ENCODE data around the gene IQCE. TPM values are rescaled to one million over a fixed set of nuclear protein-coding genes. Genes with fewer than 3 reads are reported as not detected.
"Not testable (repeated sequence)": the region's sequence is repeated elsewhere in the genome, so short reads cannot be mapped to it uniquely, and the experiment has no call there.

IQCE gene
- total RNA-seq, 2 donors from 2014 or later = 11.6 to 17.7 TPM

DNA sequence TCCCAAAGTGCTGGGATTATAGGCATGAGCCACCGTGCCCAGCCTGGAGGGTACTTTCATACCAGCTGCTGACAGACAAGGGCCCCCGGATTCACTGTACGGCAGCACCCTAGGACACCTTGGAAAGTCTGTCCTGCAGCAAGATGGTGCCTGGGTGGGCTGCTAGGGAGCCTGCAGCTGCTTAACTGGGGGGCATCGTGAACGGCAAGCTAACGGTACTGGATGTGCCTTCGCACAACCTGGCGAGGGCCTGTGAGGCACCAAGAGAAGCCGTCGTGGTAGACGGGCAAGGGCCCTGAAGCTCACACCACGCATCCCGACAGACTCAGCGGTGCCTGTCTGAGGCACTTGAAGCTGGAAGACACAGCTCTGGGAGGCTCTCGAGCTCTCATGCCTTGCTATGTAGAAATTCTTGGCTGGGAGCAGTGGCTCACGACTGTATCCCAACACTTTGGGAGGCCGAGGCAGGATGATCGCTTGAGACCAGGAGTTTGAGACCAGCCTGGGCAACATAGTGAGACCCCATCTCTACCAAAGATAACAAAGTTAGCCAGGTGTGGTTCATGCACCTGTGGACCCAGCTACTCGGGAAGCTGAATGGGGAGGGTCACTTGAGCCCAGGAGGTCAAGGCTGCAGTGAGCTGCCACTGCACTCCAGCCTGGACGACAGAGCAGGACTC is 12.9 kb upstream of the IQCE start:
- Mint-ChIP-seq H3K4me3 (no peak overlapping the region), H3K27me3 (no peaks in the 10 kb centered on the region), H3K36me3 (peaks cover 7% of the 10 kb centered on the region), H3K9me3 (no peaks in the 10 kb centered on the region), H3K4me1 (ENCODE audit: low read depth in 2 of 2) (peaks cover 5 to 12% of the 10 kb centered on the region in 2 donors), H3K27ac (no peak overlapping the region)
- no peak for ATAC-seq
- peak; percentile 56 for DNase-seq (ENCODE audit: low spot score)

DNA sequence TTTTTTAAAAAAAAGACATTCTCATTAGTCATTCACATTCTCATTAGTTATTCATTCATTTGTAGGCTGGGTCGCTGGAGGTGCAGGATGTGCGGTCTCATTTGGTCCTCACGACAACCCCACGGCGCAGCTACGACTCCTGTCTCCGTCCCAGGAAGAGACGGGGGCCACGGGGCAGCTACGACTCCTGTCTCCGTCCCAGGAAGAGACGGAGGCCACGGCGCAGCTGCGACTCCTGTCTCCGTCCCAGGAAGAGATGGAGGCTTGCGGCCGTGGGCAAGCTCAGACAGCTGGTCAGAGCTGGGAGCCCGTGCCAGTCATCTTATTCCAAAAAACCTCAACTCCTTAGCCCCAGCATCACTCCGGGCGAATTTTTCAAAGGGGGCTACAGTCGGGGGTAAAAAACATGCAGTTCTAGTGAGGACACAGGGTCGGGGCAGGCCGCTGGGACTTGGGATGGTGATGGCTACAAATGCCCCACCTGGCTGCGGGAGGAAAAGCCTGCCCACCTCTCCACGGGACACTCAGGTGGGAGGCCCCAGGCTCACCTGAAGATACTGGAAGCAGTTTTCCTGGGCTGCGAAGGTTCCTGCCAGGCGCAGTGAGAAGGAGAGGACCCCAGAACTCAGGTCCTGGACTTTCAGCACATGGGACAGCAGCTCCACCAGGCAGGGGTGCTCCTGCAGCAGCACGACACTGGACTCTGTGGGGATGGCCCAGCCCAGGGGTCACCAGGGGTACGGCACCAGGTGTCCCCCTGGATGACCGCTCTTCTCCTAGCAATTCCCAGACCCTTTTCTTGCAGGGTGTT is 11.8 kb upstream of the IQCE start:
- DNase-seq (ENCODE audit: low spot score) (peak; percentile 38), ATAC-seq (no peak)
- Mint-ChIP-seq H3K9me3 (no peaks in the 10 kb centered on the region), H3K27ac (no peak overlapping the region), H3K4me3 (no peak overlapping the region), H3K4me1 (ENCODE audit: low read depth in 2 of 2) (peaks cover 5 to 12% of the 10 kb centered on the region in 2 donors), H3K27me3 (no peaks in the 10 kb centered on the region), H3K36me3 (peaks cover 7% of the 10 kb centered on the region)

DNA sequence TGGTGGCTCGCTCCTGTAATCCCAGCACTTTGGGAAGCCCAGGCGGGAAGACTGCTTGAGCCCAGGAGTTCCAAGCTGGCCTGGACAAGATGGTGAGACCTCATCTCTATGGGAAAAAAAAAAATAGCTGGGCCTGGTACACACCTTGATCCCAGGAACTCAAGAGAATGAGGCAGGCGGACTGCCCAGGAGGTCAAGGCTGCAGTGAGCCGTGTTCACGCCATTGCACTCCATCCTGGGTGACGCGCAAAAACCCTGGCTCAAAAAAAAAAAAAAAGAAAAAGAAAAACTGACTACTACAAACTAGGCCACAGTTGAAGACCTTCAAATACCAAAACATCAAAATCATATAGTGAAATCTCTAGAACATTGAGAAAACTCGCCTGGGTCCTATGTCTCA is 7.4 kb upstream of the IQCE start:
- Mint-ChIP-seq H3K9me3 (no peaks in the 10 kb centered on the region), H3K27ac (no peak overlapping the region), H3K4me3 (no peak overlapping the region), H3K36me3 (peaks cover 7% of the 10 kb centered on the region), H3K27me3 (no peaks in the 10 kb centered on the region), H3K4me1 (ENCODE audit: low read depth in 2 of 2) (peaks cover 17 to 19% of the 10 kb centered on the region in 2 donors)
- DNase-seq (ENCODE audit: low spot score) (no peak), ATAC-seq (no peak)

DNA sequence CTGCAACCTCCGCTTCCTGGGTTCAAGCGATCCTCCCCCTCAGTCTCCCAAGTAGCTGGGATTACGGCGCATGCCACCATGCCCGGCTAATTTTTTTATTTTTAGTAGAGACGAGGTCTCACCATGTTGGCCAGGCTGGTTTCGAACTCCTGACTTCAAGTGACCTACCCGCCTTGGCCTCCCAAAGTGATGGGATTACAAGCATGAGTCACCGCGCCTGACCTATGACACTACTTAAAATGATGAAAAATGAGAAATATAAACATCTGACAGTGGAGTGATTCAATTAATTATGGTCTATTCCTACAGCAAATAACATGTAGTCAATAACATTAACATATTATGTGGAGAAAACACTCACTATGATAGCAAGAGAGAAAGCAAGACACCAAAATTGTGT is 5.7 kb upstream of the IQCE start:
- Mint-ChIP-seq H3K36me3 (peaks cover 7% of the 10 kb centered on the region), H3K27me3 (no peaks in the 10 kb centered on the region), H3K9me3 (no peaks in the 10 kb centered on the region), H3K4me3 (peak overlapping the region; percentile 84), H3K27ac (no peak overlapping the region), H3K4me1 (ENCODE audit: low read depth in 2 of 2) (peaks cover 20 to 25% of the 10 kb centered on the region in 2 donors)
- DNase-seq (ENCODE audit: low spot score) = no peak
- ATAC-seq = no peak

DNA sequence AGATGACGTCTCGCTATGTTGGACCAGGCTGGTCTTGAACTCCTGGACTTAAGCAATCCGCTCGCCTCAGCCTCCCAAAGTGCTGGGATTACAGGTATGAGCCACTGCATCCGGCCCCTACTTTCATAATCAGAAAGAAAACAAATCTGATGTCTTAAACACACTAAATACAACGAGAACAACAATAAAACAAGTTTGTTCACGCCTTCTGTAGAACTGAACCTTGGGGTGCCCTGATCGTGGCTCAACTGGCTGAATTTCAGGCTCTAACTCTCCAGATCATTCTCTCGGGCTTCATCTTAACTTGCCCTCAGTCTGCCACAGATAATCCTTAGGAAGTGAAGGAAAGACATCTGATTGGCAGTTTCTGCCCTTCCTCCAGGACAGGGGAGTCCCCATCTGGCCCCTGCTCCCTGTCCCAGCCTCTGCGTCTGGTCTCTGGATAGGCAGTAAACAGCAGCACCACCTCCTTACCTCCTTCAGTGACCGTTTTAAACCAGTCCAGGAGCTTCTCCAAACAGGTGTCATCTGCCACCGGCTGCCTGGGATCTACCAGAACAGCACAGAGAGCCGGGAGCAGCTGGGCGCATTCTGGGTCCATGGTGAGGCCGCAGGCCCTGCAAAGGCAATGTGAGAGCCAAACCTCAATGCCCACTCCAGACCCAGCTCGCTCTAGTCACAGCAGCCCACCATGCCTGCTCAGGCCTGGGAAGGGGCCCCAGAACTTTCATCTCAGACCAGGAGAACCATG is 4.8 kb upstream of the IQCE start:
- peak; percentile 35 for DNase-seq (ENCODE audit: low spot score)
- Mint-ChIP-seq H3K27ac (peak overlapping the region; percentile 65 to 73), H3K9me3 (no peaks in the 10 kb centered on the region), H3K4me3 (peak overlapping the region; percentile 84), H3K27me3 (no peaks in the 10 kb centered on the region), H3K36me3 (peaks cover 7% of the 10 kb centered on the region), H3K4me1 (ENCODE audit: low read depth in 2 of 2) (peaks cover 20 to 29% of the 10 kb centered on the region in 2 donors)
- no peak for ATAC-seq

DNA sequence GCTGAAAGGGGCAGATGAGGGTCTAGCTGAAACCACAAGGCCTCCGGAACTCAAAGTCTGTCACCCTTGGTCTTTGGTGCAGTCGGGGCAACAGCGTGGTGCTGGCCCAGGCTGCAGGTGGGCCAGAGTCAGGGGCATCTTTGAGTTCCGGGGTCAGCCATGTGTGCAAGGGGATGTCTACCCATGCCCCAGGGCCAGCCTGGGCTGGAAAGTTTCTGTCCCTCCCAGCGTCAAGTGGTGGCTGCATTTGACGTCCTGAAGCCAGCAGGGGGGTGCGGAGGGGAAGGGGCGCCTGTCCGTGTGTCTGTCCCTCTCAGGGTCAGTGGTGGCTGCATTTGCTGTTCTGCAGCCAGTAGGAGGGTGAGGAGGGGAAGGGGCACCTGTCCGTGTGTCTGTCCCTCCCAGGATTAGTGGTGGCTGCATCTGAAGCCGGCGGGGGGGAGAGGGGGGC is 4.1 kb upstream of the IQCE start:
- H3K36me3 Mint-ChIP-seq = peaks cover under 1% of the 10 kb centered on the region
- peaks cover 18 to 23% of the 10 kb centered on the region in 2 donors for H3K4me1 Mint-ChIP-seq (ENCODE audit: low read depth in 2 of 2)

DNA sequence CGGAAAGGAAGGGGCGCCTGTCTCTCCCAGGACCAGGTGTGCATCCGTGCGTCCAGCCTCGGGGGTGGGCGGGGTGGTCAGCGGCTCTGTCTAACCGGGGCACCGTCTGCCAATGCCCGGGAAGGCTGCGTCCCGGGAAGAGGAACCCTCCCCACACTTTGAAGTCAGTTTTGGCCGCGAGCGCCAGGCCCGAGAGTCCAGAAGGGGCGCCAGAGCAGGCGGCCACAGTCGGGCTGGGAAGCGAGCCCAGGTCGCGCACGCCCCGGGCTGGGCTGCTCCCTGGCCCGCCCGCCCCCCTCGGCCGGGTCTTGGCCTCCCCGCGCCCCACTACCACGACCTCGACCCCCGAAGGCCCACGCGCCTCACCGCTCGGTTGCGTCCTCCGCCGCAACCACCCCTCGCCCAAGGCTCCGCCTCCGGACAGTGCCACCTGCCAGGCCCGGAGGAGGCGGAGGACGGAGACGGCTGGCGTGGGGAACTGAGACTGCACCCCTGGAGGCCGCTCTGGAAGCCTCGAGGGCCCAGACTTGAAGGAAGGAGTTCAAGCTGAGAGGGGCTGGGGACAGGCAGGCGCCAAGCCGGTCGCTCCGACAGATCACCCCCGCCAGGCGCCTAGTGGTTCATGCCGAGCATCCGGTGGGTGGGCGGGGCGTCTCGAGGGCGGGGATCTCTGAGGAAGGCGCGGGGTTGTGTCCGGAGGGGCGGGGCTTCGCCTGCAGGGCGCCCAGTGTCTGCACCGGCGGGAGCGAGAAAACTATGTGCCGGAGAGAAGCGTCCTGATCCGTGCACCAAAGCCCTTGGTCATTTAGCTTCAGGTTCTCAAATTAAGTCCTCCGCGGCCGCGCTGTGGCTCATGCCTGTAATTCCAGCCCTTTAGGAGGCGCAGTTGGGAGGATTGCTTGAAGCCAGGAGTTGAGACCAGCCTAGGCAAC is 3.4 kb upstream of the IQCE start, which contains the start of gene BRAT1:
TSS of gene BRAT1 (minus strand) at position 404 of the 932 bp plus-strand sequence. CDS start 1,093 bp downstream, outside the sequence.
- ATAC-seq (peak; percentile 91 to 94), DNase-seq (ENCODE audit: low spot score) (peak; percentile 95)
- peaks cover 22 to 26% of the 10 kb centered on the region in 2 donors for H3K4me1 Mint-ChIP-seq (ENCODE audit: low read depth in 2 of 2)
- peak within 1 kb of the TSS; percentile 65 to 73 for H3K27ac Mint-ChIP-seq
- no peaks in the 10 kb centered on the region for H3K27me3 Mint-ChIP-seq
- no peaks in the 10 kb centered on the region for H3K36me3 Mint-ChIP-seq
- H3K4me3 Mint-ChIP-seq = peak within 1 kb of the TSS; percentile 84
- no peaks in the 10 kb centered on the region for H3K9me3 Mint-ChIP-seq

More for the DNA sequence above, 4.1 kb upstream of the IQCE start:
- peak overlapping the region; percentile 84 for H3K4me3 Mint-ChIP-seq
- peak; percentile 44 for DNase-seq (ENCODE audit: low spot score)
- H3K9me3 Mint-ChIP-seq = no peaks in the 10 kb centered on the region
- peak overlapping the region; percentile 65 to 73 for H3K27ac Mint-ChIP-seq
- H3K27me3 Mint-ChIP-seq = no peaks in the 10 kb centered on the region
- no peak for ATAC-seq

DNA sequence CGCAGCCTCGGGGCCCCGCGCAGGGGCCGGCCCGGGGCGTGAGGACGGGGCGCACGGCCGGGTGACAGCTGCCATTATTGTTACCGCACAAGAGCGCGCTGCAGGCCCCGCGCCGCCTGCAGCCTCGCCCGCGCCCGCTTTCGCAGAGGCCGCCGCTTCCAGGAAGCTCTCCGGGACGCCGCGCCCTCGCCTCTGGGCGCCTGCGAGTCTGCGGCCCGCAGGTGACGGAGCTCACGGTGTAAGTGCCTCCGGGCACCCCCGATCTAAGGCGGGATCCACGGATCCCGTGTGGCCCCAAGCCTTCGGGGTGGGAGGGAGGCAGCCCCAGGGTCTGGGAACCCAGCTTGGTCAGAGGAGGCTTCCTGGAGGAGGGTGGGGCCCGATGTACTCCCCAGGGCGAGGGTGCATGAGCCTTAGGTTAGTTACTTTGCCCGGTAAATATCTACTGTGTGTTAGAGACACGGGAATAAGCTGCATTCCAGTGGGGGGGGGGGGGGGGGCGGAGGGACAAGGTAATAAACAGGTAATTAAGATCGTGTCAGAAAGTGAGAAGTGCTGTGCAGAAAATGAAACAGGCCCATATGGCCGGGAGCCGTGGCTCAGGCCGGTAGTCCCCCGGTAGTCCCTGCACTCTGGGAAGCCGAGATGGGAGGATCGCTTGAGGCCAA is 638 bp downstream of the IQCE start:
- DNase-seq (ENCODE audit: low spot score) (peak; percentile 64), ATAC-seq (peak; percentile 7 to 47)
- Mint-ChIP-seq H3K27me3 (no peaks in the 10 kb centered on the region), H3K36me3 (no peaks in the 10 kb centered on the region), H3K27ac (peak overlapping the region; percentile 28 to 78), H3K4me3 (peak overlapping the region; percentile 81), H3K4me1 (ENCODE audit: low read depth in 2 of 2) (peaks cover 14 to 17% of the 10 kb centered on the region in 2 donors), H3K9me3 (no peaks in the 10 kb centered on the region)

DNA sequence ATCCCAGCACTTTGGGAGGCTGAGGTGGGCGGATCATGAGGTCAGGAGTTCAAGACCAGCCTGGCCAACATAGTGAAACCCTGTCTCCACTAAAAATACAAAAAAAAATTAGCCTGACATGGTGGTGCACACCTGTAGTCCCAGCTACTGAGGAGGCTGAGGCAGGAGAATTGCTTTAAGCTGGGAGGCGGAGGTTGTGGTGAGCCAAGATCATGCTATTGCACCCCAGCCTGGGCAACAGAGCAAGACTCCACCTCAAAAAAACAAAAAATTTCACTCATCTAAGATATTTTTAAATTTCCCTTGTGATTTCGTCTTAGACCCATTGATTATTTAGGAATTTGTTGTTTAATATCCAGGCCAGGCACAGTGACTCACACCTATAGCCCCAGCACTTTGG is 5.2 kb downstream of the IQCE start:
- H3K27ac Mint-ChIP-seq; H3K9me3 Mint-ChIP-seq; H3K36me3 Mint-ChIP-seq; ATAC-seq; DNase-seq (ENCODE audit: low spot score); H3K4me3 Mint-ChIP-seq; H3K27me3 Mint-ChIP-seq: not testable (repeated sequence)
- H3K4me1 Mint-ChIP-seq (ENCODE audit: low read depth in 2 of 2) = peaks cover 6 to 14% of the 10 kb centered on the region in 2 donors

DNA sequence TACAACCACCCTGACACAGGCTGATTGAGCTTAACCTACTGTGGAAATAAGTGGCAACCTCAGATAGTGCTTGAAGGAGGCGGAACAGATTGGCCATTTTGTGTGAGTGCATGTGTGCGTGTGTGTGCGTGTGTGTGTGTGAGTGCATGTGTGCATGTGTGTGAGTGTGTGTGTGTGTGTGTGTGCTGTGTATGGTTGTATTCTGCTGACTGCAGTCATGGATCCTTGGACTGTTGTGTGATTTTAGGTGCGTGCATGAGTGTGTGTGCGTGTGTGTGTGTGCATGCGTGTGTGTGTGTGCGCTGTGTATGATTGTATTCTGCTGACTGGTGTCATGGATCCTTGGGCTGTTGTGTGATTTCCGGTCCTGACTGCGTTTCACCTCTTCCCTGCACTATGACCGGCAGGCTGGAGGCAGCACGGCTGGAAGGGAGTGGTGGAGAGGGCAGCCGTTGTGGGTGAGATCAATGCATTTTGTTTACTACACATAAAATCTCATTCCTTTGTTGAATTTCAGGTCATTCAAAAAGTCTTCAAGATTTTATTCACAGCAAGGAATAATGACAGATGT is 6.3 kb downstream of the IQCE start:
- Mint-ChIP-seq H3K4me1 (ENCODE audit: low read depth in 2 of 2) (peaks cover 1 to 12% of the 10 kb centered on the region in 2 donors), H3K27ac (no peak overlapping the region), H3K4me3 (no peak overlapping the region), H3K9me3 (no peaks in the 10 kb centered on the region), H3K27me3 (no peaks in the 10 kb centered on the region), H3K36me3 (no peaks in the 10 kb centered on the region)
- ATAC-seq = no peak
- DNase-seq (ENCODE audit: low spot score) = peak; percentile 35

DNA sequence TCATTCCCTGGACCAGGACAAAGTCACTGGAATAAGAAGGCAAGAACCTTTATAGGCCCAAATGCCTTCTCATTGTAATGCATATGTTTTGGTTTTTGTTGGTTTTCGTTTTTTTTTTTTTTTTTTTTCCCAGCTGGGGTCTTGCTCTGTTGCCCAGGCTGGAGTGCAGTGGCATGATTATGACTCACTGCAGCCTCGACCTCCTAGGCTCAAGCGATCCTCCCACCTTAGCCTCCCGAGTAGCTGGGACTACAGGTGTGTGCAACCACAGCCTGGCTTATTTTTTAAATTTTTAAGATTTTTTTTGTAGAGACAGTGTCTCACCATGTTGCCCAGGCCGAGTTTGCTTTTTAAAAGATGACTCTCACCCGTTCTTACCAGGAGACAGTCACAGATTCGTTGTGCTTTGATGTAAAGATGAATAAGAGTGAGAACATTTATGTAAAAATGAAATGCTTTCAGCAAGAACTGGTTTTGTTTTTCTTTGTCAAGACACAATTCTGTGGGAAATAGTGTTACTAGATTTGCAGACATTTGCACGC is 7.6 kb downstream of the IQCE start:
- no peak for ATAC-seq
- no peak overlapping the region for H3K27ac Mint-ChIP-seq

More for the DNA sequence above, 7.6 kb downstream of the IQCE start:
- Mint-ChIP-seq H3K27me3 (no peaks in the 10 kb centered on the region), H3K4me1 (ENCODE audit: low read depth in 2 of 2) (peaks cover 0 to 12% of the 10 kb centered on the region in 2 donors), H3K4me3 (no peak overlapping the region), H3K9me3 (no peaks in the 10 kb centered on the region), H3K36me3 (no peaks in the 10 kb centered on the region)
- DNase-seq (ENCODE audit: low spot score) = no peak
